ENCODE results near the gene LCLAT1. TPM values are rescaled to one million over a fixed set of nuclear protein-coding genes. Genes with fewer than 3 reads are reported as not detected.
"Not testable (repeated sequence)": the region's sequence is repeated elsewhere in the genome, so short reads cannot be mapped to it uniquely, and the experiment has no call there.

The LCLAT1 gene
- total and polyA plus RNA-seq, 12 donors: 1.9 to 23.0 (median 14.6) TPM

- intact Hi-C loops (cut with DNase I): no loop called here
- no peak for TF ChIP-seq CTCF (IDR thresholded peaks at IDR 0.05)
- TF ChIP-seq POLR2A (IDR thresholded peaks at IDR 0.05): peak in 1 of 2 donors; percentile 13
- no peaks in the 10 kb centered on the region for H3K36me3 ChIP-seq (replicated peaks in 1 of 2)
- WGBS, 4 donors: 34 to 55% (median 43%) methylated on average over 8 of the region's 8 CpGs
- H3K27me3 ChIP-seq: no peaks in the 10 kb centered on the region
- peak overlapping the region in 1 of 5 donors; percentile 66 for H3K27ac ChIP-seq
- peaks cover 24 to 35% of the 10 kb centered on the region in 2 donors for H3K4me1 ChIP-seq (replicated peaks in 1 of 2)
- H3K9me3 ChIP-seq (replicated peaks in 1 of 3): no peaks in the 10 kb centered on the region
- peak; percentile 48 to 88 (median 72) for DNase-seq
- H3K4me3 ChIP-seq: no peak overlapping the region
Measured at GRCh38 chr2:30511122-30512083, 64.4 kb downstream of the LCLAT1 start.

- no peak for DNase-seq
- no peaks in the 10 kb centered on the region for H3K36me3 ChIP-seq (replicated peaks in 1 of 2)
- H3K4me1 ChIP-seq (replicated peaks in 1 of 2): peaks cover 24 to 35% of the 10 kb centered on the region in 2 donors
- WGBS, 4 donors: 49 to 62% (median 57%) methylated on average over 3 of the region's 3 CpGs
- H3K27ac ChIP-seq: no peak overlapping the region
- intact Hi-C loops (cut with DNase I): no loop called here
- TF ChIP-seq POLR2A (IDR thresholded peaks at IDR 0.05): no peak
- TF ChIP-seq CTCF (IDR thresholded peaks at IDR 0.05): no peak
- H3K27me3 ChIP-seq: no peaks in the 10 kb centered on the region
- no peaks in the 10 kb centered on the region for H3K9me3 ChIP-seq (replicated peaks in 1 of 3)
- H3K4me3 ChIP-seq: no peak overlapping the region
Measured at GRCh38 chr2:30512243-30512886, 65.3 kb downstream of the LCLAT1 start.

GRCh38 chr2:30513649-30514048 lies 66.6 kb downstream of the LCLAT1 start:
- H3K27ac ChIP-seq; H3K9me3 ChIP-seq (replicated peaks in 1 of 3); H3K27me3 ChIP-seq; DNase-seq; intact Hi-C loops (cut with DNase I); H3K4me3 ChIP-seq; H3K36me3 ChIP-seq (replicated peaks in 1 of 2): not testable (repeated sequence)
- H3K4me1 ChIP-seq (replicated peaks in 1 of 2): peaks cover 24 to 35% of the 10 kb centered on the region in 2 donors
- 75 to 89% (median 82%) methylated on average over 5 of the region's 5 CpGs for WGBS, 4 donors

GRCh38 chr2:30514134-30514847 lies 67.2 kb downstream of the LCLAT1 start:
- TF ChIP-seq POLR2A (IDR thresholded peaks at IDR 0.05): no peak
- TF ChIP-seq CTCF (IDR thresholded peaks at IDR 0.05): no peak
- peaks cover 24 to 35% of the 10 kb centered on the region in 2 donors for H3K4me1 ChIP-seq (replicated peaks in 1 of 2)
- H3K27me3 ChIP-seq: no peaks in the 10 kb centered on the region
- intact Hi-C loops (cut with DNase I): no loop called here
- H3K4me3 ChIP-seq: no peak overlapping the region
- no peaks in the 10 kb centered on the region for H3K36me3 ChIP-seq (replicated peaks in 1 of 2)
- peak; percentile 44 to 82 (median 61) for DNase-seq
- no peak overlapping the region for H3K27ac ChIP-seq
- 52 to 60% (median 55%) methylated on average over 2 of the region's 2 CpGs for WGBS, 4 donors
- H3K9me3 ChIP-seq (replicated peaks in 1 of 3): no peaks in the 10 kb centered on the region

Data from adrenal gland (tissue), 12 donors.